HepG2 (cell line): ENCODE measurements around the gene UBTF. TPM values are rescaled to one million over a fixed set of nuclear protein-coding genes. Genes with fewer than 3 reads are reported as not detected.

ENCODE experiments used
- ATAC-seq: fragments of 200-7000 bp; cut with Tn5 transposase; 3 replicates; pipeline ENCODE4 v1.9.1; 2020; ENCODE audit warnings: mild to moderate bottlenecking, moderate library complexity
- BruUV-seq: library from RNA; stranded (reverse); fragments of 400-500 nt; replicated peaks from 2 replicates; lab custom pipeline; 2021; lab: Mats Ljungman, UMichigan
- CTCF ChIA-PET: fragments of 300-600 bp; formaldehyde crosslinking; extraction: SDS; loops from one replicate; lab custom pipeline; 2021; ENCODE audit warnings: low total read pairs, inconsistent platforms, low intra/inter-chr PET ratio; lab: Yijun Ruan, JAX
- POLR2A ChIA-PET: fragments of 350-600 bp; sonication (Branson Sonifier 250); formaldehyde crosslinking; loops from one replicate; lab custom pipeline; 2020; ENCODE audit warnings: antibody characterized with exemption, inconsistent platforms; lab: Yijun Ruan, JAX
- DNase-seq: peaks from one replicate; pipeline ENCODE4 v3.0.0-alpha.2; 2015; ENCODE audit warnings: low spot score
- FAIRE-seq: peaks from 3 replicates; lab custom pipeline; 2011; peaks lifted over from hg19 to GRCh38; lab: Jason Lieb, UNC
- H2AFZ ChIP-seq: one replicate; pipeline ENCODE4 v1.6.1; 2011; ENCODE audit warnings: low read length, inconsistent platforms
- H3K27ac ChIP-seq: fragments of 300-600 bp; 3 replicates; pipeline ENCODE4 v1.8.0; 2011; ENCODE audit warnings: mixed run types, mild to moderate bottlenecking, mixed read lengths, low read length, inconsistent platforms; ENCODE audit not compliant: insufficient read depth; ENCODE audit errors: extremely low read length
- H3K27me3 ChIP-seq, 2 experiments: fragments of 200-600 bp in 1 of 2; 2 replicates in 1 of 2; 3 replicates in 1 of 2; pipeline versions ENCODE4 v1.6.0 to v1.8.0; 2011; ENCODE audit warnings: low read length in 2 of 2, mild to moderate bottlenecking in 2 of 2, moderate library complexity in 2 of 2, inconsistent platforms in 1 of 2; ENCODE audit not compliant: insufficient read depth in 2 of 2, control insufficient read depth in 1 of 2
- H3K36me3 ChIP-seq, 2 experiments: fragments of 200-600 bp in 1 of 2; replicated peaks in 1 of 2; 2 replicates in 1 of 2; 3 replicates in 1 of 2; pipeline versions ENCODE4 v1.5.1 to v1.8.0; 2011; ENCODE audit warnings: low read length in 2 of 2, inconsistent platforms in 1 of 2; ENCODE audit not compliant: insufficient read depth in 2 of 2, control insufficient read depth in 1 of 2
- H3K4me1 ChIP-seq: 2 replicates; pipeline ENCODE4 v1.5.1; 2012; ENCODE audit warnings: low read length, inconsistent platforms; ENCODE audit not compliant: insufficient read depth
- H3K4me2 ChIP-seq: 2 replicates; pipeline ENCODE4 v1.6.0; 2011; ENCODE audit warnings: low read depth, low read length, inconsistent platforms
- H3K4me3 ChIP-seq, 3 experiments: fragments of 200-600 bp in 1 of 3; sonication (generic), shearing (Covaris generic) in 1 of 3; replicated peaks in 1 of 3; 2 replicates each; pipeline ENCODE4 v1.5.1; 2011 to 2016; ENCODE audit warnings: low read length in 3 of 3, inconsistent platforms in 2 of 3, low read depth in 2 of 3, mild to moderate bottlenecking in 2 of 3, control low read depth in 1 of 3, mixed read lengths in 1 of 3; ENCODE audit not compliant: insufficient read depth in 1 of 3
- H3K79me2 ChIP-seq: one replicate; pipeline ENCODE4 v1.6.1; 2011; ENCODE audit warnings: low read length, inconsistent platforms; ENCODE audit not compliant: insufficient read depth
- H3K9ac ChIP-seq: 2 replicates; pipeline ENCODE4 v1.6.0; 2011; ENCODE audit warnings: mild to moderate bottlenecking, low read depth, low read length, inconsistent platforms; ENCODE audit not compliant: insufficient read depth
- H3K9me3 ChIP-seq: 2 replicates; pipeline ENCODE4 v1.5.1; 2012; ENCODE audit warnings: mild to moderate bottlenecking, low read length
- H4K20me1 ChIP-seq: 2 replicates; pipeline ENCODE4 v1.6.0; 2011; ENCODE audit warnings: inconsistent platforms, mild to moderate bottlenecking, low read length, moderate library complexity; ENCODE audit not compliant: insufficient read depth
- BHLHE40 ChIP-seq: IDR thresholded peaks from 2 replicates; pipeline ENCODE4 v1.6.1; 2011; ENCODE audit warnings: low read length, improper control_type of control experiment
- HNRNPK ChIP-seq: fragments of 200-400 bp; formaldehyde crosslinking; IDR thresholded peaks from 2 replicates; pipeline ENCODE4 v1.6.1; 2018; ENCODE audit warnings: low read length, low read depth, moderate library complexity, mild to moderate bottlenecking; ENCODE audit not compliant: poor library complexity, severe bottlenecking
- NFIB ChIP-seq: sonication (generic); formaldehyde crosslinking; IDR thresholded peaks from 2 replicates; pipeline ENCODE4 v1.9.0; 2021; ENCODE audit warnings: missing genetic modification reagents, mild to moderate bottlenecking, borderline replicate concordance
- PAXIP1 ChIP-seq: sonication (generic); formaldehyde crosslinking; conservative IDR thresholded peaks from 2 replicates; pipeline ENCODE4 v1.4.0; 2020; ENCODE audit warnings: mild to moderate bottlenecking, missing genetic modification reagents, moderate library complexity
- ZFY ChIP-seq: sonication (generic); formaldehyde crosslinking; IDR thresholded peaks from 2 replicates; pipeline ENCODE4 v1.4.0; 2020; ENCODE audit warnings: missing genetic modification reagents
- ZNF260 ChIP-seq: sonication (generic); formaldehyde crosslinking; IDR thresholded peaks from 2 replicates; pipeline ENCODE4 v1.4.0; 2020; ENCODE audit warnings: missing genetic modification reagents, low read depth, mild to moderate bottlenecking, borderline replicate concordance
- ZNF7 ChIP-seq: IDR thresholded peaks from 2 replicates; pipeline ENCODE4 v1.6.1; 2016; ENCODE audit warnings: missing biosample characterization, missing genetic modification reagents
- WGBS: methylation state at CpG from one replicate; pipeline ENCODE4 v1.1.6; 2017; ENCODE audit warnings: low lambda C conversion rate; 5-methylcytosine and 5-hydroxymethylcytosine counted together
- in situ Hi-C: cut with HindIII; loops from 2 replicates; pipeline ENCODE4 v1.10.0; 2017; ENCODE audit warnings: low pct_unique_long_range_greater_than_20kb; ENCODE audit not compliant: extremely low pct_ligation_motif_present
- intact Hi-C: fragments of 100-400 bp; cut with micrococcal nuclease; formaldehyde crosslinking; loops from one replicate; pipeline ENCODE4 v1.10.0; 2022; ENCODE audit not compliant: unreplicated experiment
- polyA plus RNA-seq, 8 experiments: library from polyadenylated mRNA; depleted of rRNA in 3 of 8; stranded (reverse) in 7 of 8; unstranded in 1 of 8; fragments of >200 nt; fragmentation: Illumina TruSeq in 4 of 8; extraction: Trizol in 4 of 8; gene quantifications; 2 replicates each; pipeline versions ENCODE4 v1.2.1 to v1.2.3, GENCODE V29; 2011 to 2016; ENCODE audit warnings: low read depth in 4 of 8, missing spikeins in 1 of 8, mixed read lengths in 1 of 8; ENCODE audit not compliant: insufficient read depth in 1 of 8
- total RNA-seq, 5 experiments: library from RNA; depleted of rRNA; stranded (reverse); fragments of >200 nt; fragmentation: Illumina TruSeq; extraction: Trizol; gene quantifications; 2 replicates each; pipeline ENCODE4 v1.2.3, GENCODE V29; 2016; ENCODE audit warnings: low read depth in 1 of 5

Gene UBTF
- total and polyA plus RNA-seq, 2 of the 13 experiments (the other 11 are each of a cell fraction or from before 2014, with no cell fraction given): 15.2 to 60.9 TPM

- 45% methylated on average over 4 of the region's 4 CpGs for WGBS
- no peak overlapping the region for H3K9ac ChIP-seq
- no peak overlapping the region for H3K27ac ChIP-seq
- no peak overlapping the region for H3K4me3 ChIP-seq
- peaks cover 3 to 8% of the 10 kb centered on the region in 2 experiments; a peak in 4 of 5 replicates for H3K36me3 ChIP-seq
- FAIRE-seq (no peak), DNase-seq (no peak), ATAC-seq (no peak)
- in situ Hi-C loops: no loop called here
- H3K9me3 ChIP-seq: no peaks in the 10 kb centered on the region
- peaks cover 33% of the 10 kb centered on the region for H3K4me1 ChIP-seq
- TF ChIP-seq NFIB (0 out of 2 replicates have a peak, but pooled peaks have one; percentile 28), ZNF7 (CRISPR knock-in tag) (peak; percentile 64; the same call in 1 of the 2 replicates), ZNF260 (CRISPR knock-in tag) (no peak), BHLHE40 (peak; percentile 65), ZFY (peak; percentile 7; the same call in 1 of the 2 replicates)
- H3K79me2 ChIP-seq: peaks cover 12% of the 10 kb centered on the region
- BruUV-seq: no TSS peak
- ChIA-PET POLR2A (interaction anchor here (1.1 to 1.6 kb wide), 2 partner anchors 16 kb away, joined by 3 to 4 read pairs; partner anchors contain the start of gene TMUB2), CTCF (interaction anchor here (1.4 to 1.9 kb wide), 2 partner anchors 15 to 143 kb away, joined by 5 to 13 read pairs; partner anchors contain the start of gene GRN)
- H4K20me1 ChIP-seq: 0 out of 2 replicates have a peak, but pooled peaks cover 7% of the 10 kb centered on the region
- intact Hi-C loops: loop anchor here (2.0 to 5.0 kb wide), 2 partner anchors 16 to 125 kb away; partner anchors contain the start of gene UBTF
- no peak overlapping the region for H3K4me2 ChIP-seq
- no peak overlapping the region for H2AFZ ChIP-seq
- no peaks in the 10 kb centered on the region; a peak in 1 of 5 replicates for H3K27me3 ChIP-seq
Measured at GRCh38 chr17:44202756-44203155, 16.7 kb downstream of the UBTF start.

GRCh38 chr17:44200478-44201155 is 18.9 kb downstream of the UBTF start:
- H3K36me3 ChIP-seq: peaks cover 3 to 17% of the 10 kb centered on the region in 2 experiments
- WGBS: 5% methylated on average over 16 of the region's 36 CpGs
- H4K20me1 ChIP-seq: 0 out of 2 replicates have a peak, but pooled peaks cover 7% of the 10 kb centered on the region
- POLR2A ChIA-PET: interaction anchor here (0.6 to 4.1 kb wide), 16 partner anchors 9 to 1908 kb away, joined by 3 to 71 read pairs (median 5); partner anchors contain the start of genes HDAC5, TMUB2 and UBTF
- H3K79me2 ChIP-seq: peaks cover 19% of the 10 kb centered on the region
- H3K4me3 ChIP-seq: peak overlapping the region; percentile 89 to 94 (median 91)
- TSS peak; percentile 89 for BruUV-seq
- DNase-seq (peak; percentile 38), ATAC-seq (peak; percentile 69), FAIRE-seq (peak; percentile 4)
- H3K4me1 ChIP-seq: peaks cover 39% of the 10 kb centered on the region
- no peak overlapping the region for H2AFZ ChIP-seq
- no peaks in the 10 kb centered on the region for H3K9me3 ChIP-seq
- peak overlapping the region; percentile 95 for H3K27ac ChIP-seq
- in situ Hi-C loops: no loop called here
- CTCF ChIA-PET: no interaction called here
- H3K27me3 ChIP-seq: no peaks in the 10 kb centered on the region; a peak in 1 of 5 replicates
- intact Hi-C loops: loop anchor here (5.0 kb wide), 1 partner anchor 127 kb away; no protein-coding TSS in a partner anchor
- peak overlapping the region; percentile 97 for H3K4me2 ChIP-seq
- H3K9ac ChIP-seq: peak overlapping the region; percentile 89
- 0 out of 2 replicates have a peak, but pooled peaks have one; percentile 5 for TF ChIP-seq PAXIP1 (CRISPR knock-in tag)
- TF ChIP-seq HNRNPK: no peak
